Bronchus fibroblast of lung (primary cell): ENCODE results near the gene SOX9. TPM values are rescaled to one million over a fixed set of nuclear protein-coding genes. Genes with fewer than 3 reads are reported as not detected.

Source experiments
- total RNA-seq: library from RNA; depleted of rRNA; stranded (reverse); fragments of >200 nt; gene quantifications from 2 replicates; pipeline ENCODE4 v1.2.3, GENCODE V29; 2015

The SOX9 gene
- 9.5 and 10.3 TPM in 2 replicates for total RNA-seq

DNA sequence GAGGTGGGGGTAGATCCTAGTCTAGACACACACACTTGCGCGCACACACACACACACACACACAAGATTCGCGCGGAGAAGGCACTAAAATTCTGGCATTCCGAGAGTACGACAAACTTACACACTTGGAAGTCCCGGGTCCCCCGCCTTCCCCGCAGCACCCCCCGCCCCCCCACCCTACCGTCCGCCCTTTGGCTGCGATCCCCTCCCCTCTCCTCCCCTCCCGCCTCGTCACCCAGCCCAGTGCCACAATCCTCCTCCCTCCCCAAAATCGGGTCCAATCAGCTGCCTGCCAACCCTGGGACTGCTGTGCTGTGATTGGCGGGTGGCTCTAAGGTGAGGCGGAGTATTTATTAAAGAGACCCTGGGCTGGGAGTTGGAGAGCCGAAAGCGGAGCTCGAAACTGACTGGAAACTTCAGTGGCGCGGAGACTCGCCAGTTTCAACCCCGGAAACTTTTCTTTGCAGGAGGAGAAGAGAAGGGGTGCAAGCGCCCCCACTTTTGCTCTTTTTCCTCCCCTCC lies at the start of gene SOX9:
TSS of gene SOX9 (plus strand) at position 379 of the 522 bp plus-strand sequence. CDS start 372 bp downstream, outside the sequence.

